NB4 (cell line): ENCODE data around the gene CEP68.
"Not testable (repeated sequence)": the region's sequence is repeated elsewhere in the genome, so short reads cannot be mapped to it uniquely, and the experiment has no call there.

ENCODE experiments used
- DNase-seq: peaks from one replicate; pipeline ENCODE4 v3.0.0; 2010; ENCODE audit warnings: low read depth
- H3K4me3 ChIP-seq: one replicate; pipeline ENCODE4 v1.5.1; 2011; ENCODE audit warnings: mild to moderate bottlenecking, low read depth, low read length, moderate library complexity
- CTCF ChIP-seq: IDR thresholded peaks from one replicate; pipeline ENCODE4 v1.5.1; 2012; ENCODE audit warnings: low read depth, low read length
- MAX ChIP-seq: IDR thresholded peaks from 2 replicates; pipeline ENCODE4 v1.6.1; 2011; ENCODE audit warnings: low read depth, low read length
- MYC ChIP-seq: IDR thresholded peaks from 2 replicates; pipeline ENCODE4 v1.6.1; 2011; ENCODE audit warnings: low read depth, low read length
- POLR2A ChIP-seq: IDR thresholded peaks from 2 replicates; pipeline ENCODE4 v1.6.1; 2011; ENCODE audit warnings: mild to moderate bottlenecking; ENCODE audit not compliant: insufficient read length; ENCODE audit errors: extremely low read depth

Gene CEP68

GRCh38 chr2:65019010-65019409, 37.2 kb upstream of the CEP68 start:
- DNase-seq: no peak
- TF ChIP-seq CTCF: no peak
- TF ChIP-seq MAX: no peak
- no peak for TF ChIP-seq MYC
- no peak for TF ChIP-seq POLR2A
- peak overlapping the region; percentile 39 for H3K4me3 ChIP-seq

- DNase-seq: no peak
- no peak overlapping the region for H3K4me3 ChIP-seq
- no peak for TF ChIP-seq POLR2A
- no peak for TF ChIP-seq CTCF
- TF ChIP-seq MAX: no peak
- TF ChIP-seq MYC: no peak
Observed at GRCh38 chr2:65019675-65020195, 36.5 kb upstream of the CEP68 start.

GRCh38 chr2:65020251-65020650, 36.0 kb upstream of the CEP68 start:
- DNase-seq, H3K4me3 ChIP-seq: not testable (repeated sequence)

- TF ChIP-seq POLR2A: no peak
- TF ChIP-seq MYC: no peak
- TF ChIP-seq MAX: no peak
- TF ChIP-seq CTCF: no peak
- no peak overlapping the region for H3K4me3 ChIP-seq
- DNase-seq: no peak
Observed at GRCh38 chr2:65020943-65021528, 35.2 kb upstream of the CEP68 start.

GRCh38 chr2:65021709-65022108, 34.5 kb upstream of the CEP68 start:
- no peak for TF ChIP-seq POLR2A
- TF ChIP-seq MYC: no peak
- TF ChIP-seq CTCF: no peak
- no peak for TF ChIP-seq MAX
- no peak overlapping the region for H3K4me3 ChIP-seq
- no peak for DNase-seq

- no peak overlapping the region for H3K4me3 ChIP-seq
- TF ChIP-seq CTCF (no peak), MAX (no peak), MYC (no peak), POLR2A (no peak)
- DNase-seq: no peak
Observed at GRCh38 chr2:65022189-65022588, 34.0 kb upstream of the CEP68 start.
